Vagina (tissue), 2 donors: ENCODE measurements around the gene CAVIN1.

ENCODE experiments used
- CTCF ChIP-seq, 3 experiments: fragments of 450-650 bp in 2 of 3; fragments of 200-600 bp in 1 of 3; sonication (generic) in 1 of 3; IDR thresholded peaks; one replicate each; pipeline ENCODE4 v1.5.1; 2017 to 2019; ENCODE audit warnings: antibody characterized with exemption in 3 of 3, mild to moderate bottlenecking in 2 of 3, moderate library complexity in 2 of 3
- POLR2A ChIP-seq, 2 donors: fragments of 450-650 bp; IDR thresholded peaks; one replicate each; pipeline ENCODE4 v1.6.1; 2017; ENCODE audit warnings: antibody characterized with exemption in 2 of 2, mild to moderate bottlenecking in 2 of 2, moderate library complexity in 2 of 2
- POLR2AphosphoS5 ChIP-seq, 2 donors: sonication (generic); formaldehyde crosslinking; IDR thresholded peaks; one replicate each; pipeline ENCODE4 v1.9.0; 2017; ENCODE audit warnings: antibody characterized with exemption in 2 of 2, mild to moderate bottlenecking in 2 of 2, low read depth in 1 of 2; ENCODE audit not compliant: insufficient read depth in 1 of 2

- TF ChIP-seq POLR2A (IDR thresholded peaks at IDR 0.05) (no peak), CTCF (IDR thresholded peaks at IDR 0.05) (no peak), POLR2AphosphoS5 (IDR thresholded peaks at IDR 0.05; ENCODE audit: insufficient read depth in 1 of 2, low read depth in 1 of 2) (no peak)
Measured at GRCh38 chr17:42372142-42372541, 50.9 kb downstream of the CAVIN1 start.
